Measurements from ENCODE around the gene MMP14. TPM values are rescaled to one million over a fixed set of nuclear protein-coding genes. Genes with fewer than 3 reads are reported as not detected.

Gene MMP14
- total RNA-seq, 2 experiments from 2014 or later, result 1.9 to 3.1 TPM

DNA sequence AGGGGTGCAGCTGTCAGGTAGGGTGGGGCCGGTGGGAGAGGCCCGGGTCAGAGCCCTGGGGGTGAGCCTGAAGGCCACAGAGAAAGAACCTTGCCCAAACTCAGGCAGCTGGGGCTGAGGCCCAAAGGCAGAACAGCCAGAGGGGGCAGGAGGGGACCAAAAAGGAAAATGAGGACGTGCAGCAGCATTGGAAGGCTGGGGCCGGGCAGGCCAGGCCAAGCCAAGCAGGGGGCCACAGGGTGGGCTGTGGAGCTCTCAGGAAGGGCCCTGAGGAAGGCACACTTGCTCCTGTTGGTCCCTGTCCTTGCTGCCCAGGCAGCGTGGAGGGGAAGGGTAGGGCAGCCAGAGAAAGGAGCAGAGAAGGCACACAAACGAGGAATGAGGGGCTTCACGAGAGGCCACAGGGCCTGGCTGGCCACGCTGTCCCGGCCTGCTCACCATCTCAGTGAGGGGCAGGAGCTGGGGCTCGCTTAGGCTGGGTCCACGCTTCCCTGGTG, 10.5 kb downstream of the MMP14 start:
- H3K4me3 Mint-ChIP-seq, result no peak overlapping the region
- intact Hi-C loops (cut with micrococcal nuclease), result no loop called here
- ChIA-PET CTCF (interaction anchor here (20.8 kb wide), 1 partner anchor 18 kb away, joined by 469 read pairs; the partner anchor contains the start of genes MMP14 and MRPL52), POLR2A (no interaction called here)
- DNase-seq (no peak), ATAC-seq (no peak)
- TF ChIP-seq CTCF (IDR thresholded peaks at IDR 0.05), result no peak
- H3K36me3 Mint-ChIP-seq (ENCODE audit: low read depth), result no peaks in the 10 kb centered on the region
- peaks cover 9% of the 10 kb centered on the region for H3K27me3 Mint-ChIP-seq
- H3K9me3 Mint-ChIP-seq, result no peaks in the 10 kb centered on the region
- H3K27ac Mint-ChIP-seq, result no peak overlapping the region
- H3K4me1 Mint-ChIP-seq (ENCODE audit: low read depth), result no peaks in the 10 kb centered on the region

- Mint-ChIP-seq H3K27me3 (peaks cover 9% of the 10 kb centered on the region), H3K9me3 (no peaks in the 10 kb centered on the region), H3K4me1 (ENCODE audit: low read depth) (peaks cover 2% of the 10 kb centered on the region), H3K36me3 (ENCODE audit: low read depth) (no peaks in the 10 kb centered on the region), H3K4me3 (no peak overlapping the region), H3K27ac (no peak overlapping the region)
- no peak for DNase-seq
- ChIA-PET POLR2A (interaction anchor here (1.1 to 1.5 kb wide), 2 partner anchors 9 to 19 kb away, joined by 3 to 4 read pairs; no protein-coding TSS in a partner anchor), CTCF (interaction anchor here (1.0 to 20.8 kb wide), 3 partner anchors 19 to 278 kb away, joined by 3 to 469 read pairs (median 6); partner anchors contain the start of genes MMP14 and MRPL52)
- no peak for TF ChIP-seq CTCF (IDR thresholded peaks at IDR 0.05)
- ATAC-seq, result no peak
- intact Hi-C loops (cut with micrococcal nuclease), result no loop called here
Observed at GRCh38 chr14:22847661-22848341, 11.4 kb downstream of the MMP14 start.

DNA sequence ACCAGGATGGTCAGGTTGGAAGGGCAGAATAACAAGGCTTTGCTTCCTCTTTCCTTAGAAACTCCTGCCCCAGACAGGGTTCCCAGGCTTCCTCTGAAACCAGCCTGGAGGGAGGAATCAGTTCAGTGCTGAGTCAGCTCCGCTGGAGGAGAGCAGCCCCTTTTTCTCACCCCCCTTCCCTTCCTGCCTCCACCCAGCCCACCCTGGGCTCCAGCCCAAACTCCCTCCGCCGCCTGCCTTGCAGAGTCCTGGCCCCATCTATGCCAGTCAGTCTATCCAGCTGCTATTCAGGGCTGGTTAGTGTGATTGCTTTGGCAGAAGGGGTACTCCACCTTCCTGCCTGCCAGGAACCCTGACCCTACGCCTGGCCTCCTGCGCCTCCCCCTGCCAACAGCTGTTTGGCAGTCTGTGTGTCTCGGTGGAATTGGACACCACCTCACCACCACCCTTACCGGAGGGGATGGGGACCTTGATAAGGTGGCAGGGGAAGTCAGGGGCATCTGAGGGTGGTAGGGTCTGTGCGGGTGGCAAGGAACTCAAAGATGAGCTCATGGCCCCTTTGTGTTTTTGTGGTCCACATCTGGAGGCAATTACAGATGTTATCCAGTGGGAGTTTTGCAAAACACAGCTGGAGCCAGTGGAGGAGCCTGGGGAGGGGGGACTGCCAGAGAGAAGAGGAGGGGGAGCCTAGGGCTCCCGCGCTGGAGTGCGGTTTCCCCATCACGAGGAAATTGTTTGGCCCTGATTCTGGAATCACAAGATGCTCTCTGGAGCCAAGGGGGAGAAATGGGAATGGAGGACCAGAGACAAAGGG, 12.2 kb downstream of the MMP14 start:
- Mint-ChIP-seq H3K36me3 (ENCODE audit: low read depth) (no peaks in the 10 kb centered on the region), H3K27ac (no peak overlapping the region), H3K4me1 (ENCODE audit: low read depth) (peaks cover 6% of the 10 kb centered on the region), H3K4me3 (no peak overlapping the region), H3K27me3 (peaks cover 9% of the 10 kb centered on the region), H3K9me3 (no peaks in the 10 kb centered on the region)
- ATAC-seq (no peak), DNase-seq (no peak)
- POLR2A ChIA-PET, result interaction anchor here (1.1 to 1.5 kb wide), 2 partner anchors 10 to 19 kb away, joined by 3 to 4 read pairs; no protein-coding TSS in a partner anchor
- CTCF ChIA-PET, result interaction anchor here (1.0 to 20.8 kb wide), 3 partner anchors 20 to 278 kb away, joined by 3 to 469 read pairs (median 6); partner anchors contain the start of genes MMP14 and MRPL52
- TF ChIP-seq CTCF (IDR thresholded peaks at IDR 0.05), result no peak
- intact Hi-C loops (cut with micrococcal nuclease), result no loop called here

DNA sequence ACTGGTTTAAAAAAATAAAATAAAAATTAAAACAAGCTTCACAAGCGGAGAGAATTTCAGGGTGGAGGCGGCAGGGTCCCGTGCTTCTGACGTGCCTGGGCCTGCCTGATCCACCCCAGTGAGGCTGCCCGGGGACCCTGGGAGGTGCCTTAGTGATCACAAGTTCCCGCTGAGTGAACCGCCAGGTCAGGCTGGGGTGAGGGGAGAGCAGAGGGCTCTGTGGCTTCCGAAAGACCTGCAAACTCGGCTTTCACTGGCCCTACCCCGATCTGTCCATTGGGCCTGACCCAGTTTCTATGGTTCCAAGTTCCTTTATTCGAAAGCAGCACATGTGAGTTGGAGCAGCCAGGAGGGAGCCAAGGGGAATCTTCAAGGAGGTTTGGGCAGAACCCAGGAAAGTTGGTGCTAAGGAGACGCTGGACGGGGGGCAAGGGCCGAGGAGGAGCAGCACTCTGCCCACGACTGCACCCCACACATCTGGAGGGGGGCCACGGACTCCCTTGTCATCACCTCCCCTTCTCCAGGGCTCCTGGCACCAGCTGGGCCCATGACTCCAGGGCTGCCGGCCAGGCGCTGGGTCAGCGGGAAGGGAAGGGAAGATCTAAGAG, 12.9 kb downstream of the MMP14 start:
- H3K27me3 Mint-ChIP-seq, result peaks cover 9% of the 10 kb centered on the region

More for the DNA sequence above, 12.9 kb downstream of the MMP14 start:
- ChIA-PET CTCF (interaction anchor here (0.6 to 20.8 kb wide), 4 partner anchors 20 to 292 kb away, joined by 3 to 469 read pairs (median 6); partner anchors contain the start of genes MMP14 and MRPL52), POLR2A (interaction anchor here (0.6 kb wide), 1 partner anchor 83 kb away, joined by 3 read pairs; the partner anchor contains the start of gene OXA1L)
- Mint-ChIP-seq H3K27ac (no peak overlapping the region), H3K9me3 (no peaks in the 10 kb centered on the region), H3K36me3 (ENCODE audit: low read depth) (no peaks in the 10 kb centered on the region), H3K4me3 (no peak overlapping the region), H3K4me1 (ENCODE audit: low read depth) (peaks cover 6% of the 10 kb centered on the region)
- intact Hi-C loops (cut with micrococcal nuclease), result no loop called here
- DNase-seq (no peak), ATAC-seq (no peak)
- TF ChIP-seq CTCF (IDR thresholded peaks at IDR 0.05), result no peak
